ENCODE results near the gene GLCCI1.
A peak's percentile ranks its signal among the peaks of the same experiment; 100 is the strongest.
"Not testable (repeated sequence)": the region's sequence is repeated elsewhere in the genome, so short reads cannot be mapped to it uniquely, and the experiment has no call there.

Gene GLCCI1

DNA sequence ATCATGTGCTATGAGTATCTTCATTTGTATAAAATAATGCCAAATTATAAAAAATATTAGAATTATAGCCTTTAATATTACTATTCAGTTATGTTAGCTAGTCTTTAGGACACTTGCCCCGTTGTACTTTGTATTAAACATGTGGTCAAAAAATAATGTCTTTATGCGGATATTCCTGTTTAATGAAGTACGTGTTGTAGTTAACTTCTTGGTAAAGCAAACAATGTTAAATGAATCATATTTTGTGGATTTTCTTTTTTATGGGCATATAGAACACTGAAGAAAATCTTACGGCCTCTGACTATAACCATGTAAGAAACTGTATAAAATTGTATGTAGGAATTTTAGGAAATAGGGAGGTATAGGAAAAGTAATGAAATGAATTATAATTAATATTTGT lies 14.3 kb downstream of the GLCCI1 start:
- no peak for DNase-seq (ENCODE audit: low read depth in 1 of 2, low spot score in 1 of 2)
- in situ Hi-C loops (cut with HindIII; ENCODE audit: low pct_unique_long_range_greater_than_20kb, low sequenced_read_pairs): no loop called here

DNA sequence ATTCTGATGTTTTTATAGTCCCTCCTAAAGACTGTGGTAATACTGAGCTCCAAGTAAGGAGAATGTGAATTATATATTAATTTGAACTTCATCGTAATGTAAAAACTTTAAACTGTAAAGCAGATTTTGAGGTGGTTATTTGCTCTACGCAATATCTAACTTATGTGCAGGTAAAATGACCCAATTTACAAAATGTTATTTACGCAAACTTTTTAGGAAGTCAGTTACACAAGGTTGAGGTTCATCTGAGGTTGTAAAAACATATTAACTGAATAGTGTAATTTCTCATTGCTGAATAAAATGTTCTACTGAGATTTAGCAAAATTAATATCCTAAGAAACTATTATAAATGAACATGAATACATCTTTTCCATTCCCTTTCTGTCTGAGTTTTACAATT lies 15.8 kb downstream of the GLCCI1 start:
- no peak for DNase-seq (ENCODE audit: low read depth in 1 of 2, low spot score in 1 of 2)
- in situ Hi-C loops (cut with HindIII; ENCODE audit: low pct_unique_long_range_greater_than_20kb, low sequenced_read_pairs): no loop called here
- TF ChIP-seq JUND (IDR thresholded peaks at IDR 0.05; ENCODE audit: low read depth): no peak

More for the DNA sequence above, 14.3 kb downstream of the GLCCI1 start:
- no peak for TF ChIP-seq JUND (IDR thresholded peaks at IDR 0.05; ENCODE audit: low read depth)

DNA sequence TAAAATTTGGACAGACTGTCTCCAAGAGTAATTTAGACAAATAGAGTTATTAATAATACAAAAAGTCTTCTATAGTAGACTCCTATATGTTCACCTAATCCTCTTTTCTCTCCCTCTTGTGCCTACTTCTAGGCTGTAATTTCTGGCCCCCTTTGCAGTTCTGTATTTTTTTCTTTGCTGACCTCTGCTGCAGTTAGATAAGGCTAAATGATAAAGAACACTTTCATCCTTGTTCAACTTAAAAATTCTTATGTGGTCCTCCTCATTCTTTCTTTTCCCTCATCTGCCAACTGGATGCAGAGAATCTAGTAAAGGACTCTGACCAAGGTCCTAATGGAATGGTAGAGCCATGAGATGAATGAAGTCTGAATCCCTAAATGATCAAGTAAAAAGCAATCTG lies 20.1 kb downstream of the GLCCI1 start:
- no peak for DNase-seq (ENCODE audit: low read depth in 1 of 2, low spot score in 1 of 2)
- in situ Hi-C loops (cut with HindIII; ENCODE audit: low pct_unique_long_range_greater_than_20kb, low sequenced_read_pairs): no loop called here
- TF ChIP-seq JUND (IDR thresholded peaks at IDR 0.05; ENCODE audit: low read depth): no peak

DNA sequence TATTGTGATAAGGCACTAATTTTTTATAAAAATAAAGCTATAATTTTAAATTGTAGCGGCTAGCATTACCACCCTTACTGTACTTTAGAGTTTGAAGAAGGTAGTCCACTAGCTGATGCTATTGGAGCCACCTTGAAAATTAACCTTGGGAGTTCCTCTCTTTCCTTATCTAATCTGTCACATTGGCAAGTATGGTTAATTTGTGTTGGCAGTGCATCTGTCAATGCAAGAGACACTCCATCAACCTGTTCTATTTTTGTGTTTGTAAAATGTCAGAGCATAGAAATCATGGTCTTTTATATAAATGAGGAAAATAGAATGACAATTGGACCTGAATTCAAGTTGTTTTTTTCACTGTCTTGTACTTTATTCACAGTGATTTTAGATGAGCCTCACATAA lies 20.5 kb downstream of the GLCCI1 start:
- DNase-seq (ENCODE audit: low read depth in 1 of 2, low spot score in 1 of 2): no peak
- in situ Hi-C loops (cut with HindIII; ENCODE audit: low pct_unique_long_range_greater_than_20kb, low sequenced_read_pairs): no loop called here
- TF ChIP-seq JUND (IDR thresholded peaks at IDR 0.05; ENCODE audit: low read depth): no peak

DNA sequence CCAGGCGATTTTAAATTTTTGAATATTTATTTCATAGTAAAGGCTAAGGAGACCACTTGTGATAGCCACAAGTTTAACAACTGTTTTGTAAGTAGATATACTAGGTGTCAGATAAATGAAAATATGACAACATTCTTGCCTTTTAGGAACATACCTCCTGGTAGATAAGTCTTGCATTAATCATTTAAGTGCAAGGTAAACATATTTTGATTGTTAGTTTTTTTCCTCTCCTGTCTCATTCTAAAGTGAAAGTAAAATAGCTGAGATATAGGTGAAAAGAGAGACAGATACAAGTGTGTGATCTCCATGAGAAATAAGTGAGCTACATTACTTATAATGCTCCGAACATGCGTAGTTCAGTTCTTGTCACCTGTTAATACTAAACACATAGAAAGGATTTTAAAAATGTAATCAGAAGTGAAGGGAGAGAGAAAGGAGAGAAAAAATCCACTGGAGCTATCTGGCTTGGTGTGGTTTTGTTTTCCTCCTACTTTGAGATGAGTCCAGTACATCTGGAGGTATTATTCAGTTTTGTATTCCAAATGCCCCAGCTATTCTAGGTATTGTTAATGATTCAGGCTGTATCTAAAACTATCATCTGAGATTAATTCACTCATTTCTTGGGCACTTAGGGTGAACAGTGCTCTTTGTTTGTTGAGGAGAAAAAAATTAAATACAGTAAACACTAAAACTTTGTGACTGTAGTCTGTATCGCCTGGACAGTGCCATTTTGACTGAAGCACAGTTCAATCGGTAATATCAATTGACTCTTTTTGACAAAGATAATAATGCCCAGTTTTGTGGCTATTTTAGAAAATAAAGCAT lies 21.2 kb downstream of the GLCCI1 start:
- no peak for DNase-seq (ENCODE audit: low read depth in 1 of 2, low spot score in 1 of 2)
- in situ Hi-C loops (cut with HindIII; ENCODE audit: low pct_unique_long_range_greater_than_20kb, low sequenced_read_pairs): no loop called here
- no peak for TF ChIP-seq JUND (IDR thresholded peaks at IDR 0.05; ENCODE audit: low read depth)

DNA sequence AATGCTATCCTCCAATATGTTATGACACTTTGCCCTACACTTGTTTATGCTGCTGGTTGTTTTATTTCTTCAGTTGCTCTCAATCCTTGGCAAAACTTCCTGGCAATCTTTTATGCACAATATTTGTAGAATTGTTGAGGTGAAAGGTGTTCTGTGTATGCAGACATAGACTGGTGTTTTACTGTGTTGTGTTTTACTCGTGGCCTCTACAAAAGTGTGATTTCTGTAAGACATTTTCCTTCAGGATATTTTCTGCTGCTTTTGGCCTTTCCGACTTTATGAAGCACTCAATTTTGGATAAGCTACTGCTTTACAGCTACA lies 21.8 kb downstream of the GLCCI1 start:
- no peak for TF ChIP-seq JUND (IDR thresholded peaks at IDR 0.05; ENCODE audit: low read depth)
- in situ Hi-C loops (cut with HindIII; ENCODE audit: low pct_unique_long_range_greater_than_20kb, low sequenced_read_pairs): no loop called here
- DNase-seq (ENCODE audit: low read depth in 1 of 2, low spot score in 1 of 2): no peak

DNA sequence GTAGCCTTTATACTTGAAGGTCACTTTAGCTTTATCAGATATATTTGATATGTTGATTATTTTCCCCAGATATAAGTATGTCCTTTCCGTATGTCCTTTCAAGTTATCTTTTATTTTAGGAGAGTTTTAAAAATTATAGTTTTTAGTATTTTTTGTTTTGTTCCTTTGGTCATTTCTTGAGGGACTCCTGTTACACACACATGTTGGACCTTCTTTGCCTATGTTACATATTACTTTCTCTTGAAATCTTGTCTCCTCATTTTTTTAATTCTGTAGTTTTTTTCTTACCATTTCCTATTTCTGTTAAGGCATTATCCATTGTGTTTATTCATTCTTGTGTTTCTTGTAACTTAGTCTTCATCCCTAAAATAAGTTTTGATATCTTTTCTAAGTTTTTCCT lies 23.9 kb downstream of the GLCCI1 start:
- in situ Hi-C loops (cut with HindIII; ENCODE audit: low pct_unique_long_range_greater_than_20kb, low sequenced_read_pairs): no loop called here
- no peak for DNase-seq (ENCODE audit: low read depth in 1 of 2, low spot score in 1 of 2)

DNA sequence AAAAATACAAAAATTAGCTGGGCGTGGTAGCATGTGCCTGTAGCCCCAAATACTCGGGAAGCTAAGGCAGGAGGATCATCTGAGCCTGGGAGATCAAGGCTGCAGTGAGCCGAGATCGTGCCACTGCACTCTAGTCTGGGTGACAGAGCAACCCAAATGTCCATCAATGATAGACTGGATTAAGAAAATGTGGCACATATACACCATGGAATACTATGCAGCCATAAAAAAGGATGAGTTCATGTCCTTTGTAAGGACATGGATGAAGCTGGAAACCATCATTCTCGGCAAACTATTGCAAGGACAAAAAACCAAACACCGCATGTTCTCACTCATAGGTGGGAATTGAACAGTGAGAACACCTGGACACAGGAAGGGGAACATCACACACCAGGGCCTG lies 26.8 kb downstream of the GLCCI1 start:
- in situ Hi-C loops (cut with HindIII; ENCODE audit: low pct_unique_long_range_greater_than_20kb, low sequenced_read_pairs): not testable (repeated sequence)

More for the DNA sequence above, 23.9 kb downstream of the GLCCI1 start:
- no peak for TF ChIP-seq JUND (IDR thresholded peaks at IDR 0.05; ENCODE audit: low read depth)

DNA sequence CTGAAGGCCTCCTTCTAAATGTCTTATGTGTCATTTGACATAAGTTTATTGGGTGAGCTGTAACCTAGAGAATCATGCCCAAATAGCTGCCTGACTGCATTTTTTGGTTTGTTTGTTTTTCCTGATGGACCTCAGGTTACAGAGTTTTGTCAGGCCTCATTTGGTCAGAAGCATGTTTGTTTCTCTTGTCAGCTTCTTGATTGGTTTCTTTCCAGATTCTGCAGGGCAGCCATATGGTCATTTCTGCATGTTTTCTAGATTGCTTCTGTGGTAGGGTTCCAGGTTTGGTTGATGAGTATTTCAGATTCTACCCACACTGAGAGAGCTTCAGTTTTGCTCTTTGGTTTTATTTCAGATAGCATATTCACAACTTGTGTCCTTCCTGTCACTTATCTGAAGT lies 28.0 kb downstream of the GLCCI1 start:
- peak; percentile 73 for TF ChIP-seq JUND (IDR thresholded peaks at IDR 0.05; ENCODE audit: low read depth)
- DNase-seq (ENCODE audit: low read depth in 1 of 2, low spot score in 1 of 2): peak; percentile 43 to 98

More for the DNA sequence above, 26.8 kb downstream of the GLCCI1 start:
- not testable (repeated sequence) for DNase-seq (ENCODE audit: low read depth in 1 of 2, low spot score in 1 of 2)

DNA sequence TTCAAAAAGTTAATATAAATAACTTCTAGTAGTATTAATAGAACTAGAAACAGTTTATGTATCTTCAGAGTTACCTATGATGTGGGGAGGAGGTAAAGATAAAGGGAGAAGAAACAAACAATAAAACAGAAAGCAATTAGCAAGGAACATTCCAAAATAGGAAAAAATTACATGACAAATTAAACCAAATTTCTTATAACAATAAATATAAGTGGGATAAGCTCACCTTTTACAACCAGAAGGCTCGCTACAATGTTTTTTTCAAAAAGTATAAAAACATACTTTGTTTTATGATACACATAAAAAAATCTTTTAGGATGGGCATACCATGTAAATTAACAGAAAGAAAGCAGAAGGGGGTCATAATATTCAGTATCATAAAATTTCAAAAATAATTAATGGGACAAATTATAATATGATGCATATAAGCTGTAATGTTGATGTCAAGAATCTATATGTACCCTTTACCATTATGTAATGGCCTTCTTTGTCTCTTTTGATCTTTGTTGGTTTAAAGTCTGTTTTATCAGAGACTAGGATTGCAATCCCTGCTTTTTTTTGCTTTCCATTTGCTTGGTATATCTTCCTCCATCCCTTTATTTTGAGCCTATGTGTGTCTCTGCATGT lies 31.8 kb downstream of the GLCCI1 start:
- in situ Hi-C loops (cut with HindIII; ENCODE audit: low pct_unique_long_range_greater_than_20kb, low sequenced_read_pairs): no loop called here

More for the DNA sequence above, 28.0 kb downstream of the GLCCI1 start:
- in situ Hi-C loops (cut with HindIII; ENCODE audit: low pct_unique_long_range_greater_than_20kb, low sequenced_read_pairs): no loop called here

DNA sequence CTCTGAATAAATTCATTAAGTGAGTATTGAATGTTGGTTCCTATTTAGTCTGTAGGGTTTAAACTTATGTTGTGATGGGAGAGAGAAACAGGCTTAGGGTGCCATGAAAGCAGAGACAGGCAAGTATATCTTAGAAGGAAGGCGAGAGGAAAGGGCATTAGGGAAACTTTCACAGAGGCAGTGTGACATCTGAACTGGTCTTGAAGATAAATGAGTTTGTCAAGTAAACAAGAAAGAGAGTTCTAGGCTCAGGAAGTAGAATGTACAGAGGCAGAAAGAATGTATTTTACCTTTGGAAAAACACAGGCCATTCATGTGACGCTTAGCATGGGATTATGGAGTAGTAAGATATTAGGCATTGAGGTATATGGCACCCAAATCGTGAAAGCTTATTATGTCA lies 34.5 kb downstream of the GLCCI1 start:
- DNase-seq (ENCODE audit: low read depth in 1 of 2, low spot score in 1 of 2): peak in 1 of 2 experiments; percentile 24
- in situ Hi-C loops (cut with HindIII; ENCODE audit: low pct_unique_long_range_greater_than_20kb, low sequenced_read_pairs): no loop called here
- no peak for TF ChIP-seq JUND (IDR thresholded peaks at IDR 0.05; ENCODE audit: low read depth)

More for the DNA sequence above, 31.8 kb downstream of the GLCCI1 start:
- DNase-seq (ENCODE audit: low read depth in 1 of 2, low spot score in 1 of 2): no peak
- no peak for TF ChIP-seq JUND (IDR thresholded peaks at IDR 0.05; ENCODE audit: low read depth)

DNA sequence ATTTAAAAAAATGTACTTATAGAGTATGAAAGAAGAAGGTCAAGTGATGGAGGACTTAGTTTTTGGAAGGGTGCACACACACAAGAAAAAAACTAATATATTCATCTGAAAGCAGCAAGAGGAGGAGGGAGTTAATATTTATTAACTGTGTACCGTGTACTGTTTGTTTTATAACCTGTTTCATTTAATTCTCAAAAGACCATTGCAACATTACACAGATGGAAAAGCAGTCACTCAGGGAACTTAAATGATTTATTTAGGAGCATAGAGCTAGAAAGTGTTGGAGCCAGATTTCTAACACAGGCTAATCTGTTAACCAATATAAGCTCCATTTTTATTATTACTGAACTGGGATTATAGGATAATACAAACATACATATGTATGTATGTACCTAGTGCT lies 36.7 kb downstream of the GLCCI1 start:
- no peak for DNase-seq (ENCODE audit: low read depth in 1 of 2, low spot score in 1 of 2)
- no peak for TF ChIP-seq JUND (IDR thresholded peaks at IDR 0.05; ENCODE audit: low read depth)
- in situ Hi-C loops (cut with HindIII; ENCODE audit: low pct_unique_long_range_greater_than_20kb, low sequenced_read_pairs): no loop called here

DNA sequence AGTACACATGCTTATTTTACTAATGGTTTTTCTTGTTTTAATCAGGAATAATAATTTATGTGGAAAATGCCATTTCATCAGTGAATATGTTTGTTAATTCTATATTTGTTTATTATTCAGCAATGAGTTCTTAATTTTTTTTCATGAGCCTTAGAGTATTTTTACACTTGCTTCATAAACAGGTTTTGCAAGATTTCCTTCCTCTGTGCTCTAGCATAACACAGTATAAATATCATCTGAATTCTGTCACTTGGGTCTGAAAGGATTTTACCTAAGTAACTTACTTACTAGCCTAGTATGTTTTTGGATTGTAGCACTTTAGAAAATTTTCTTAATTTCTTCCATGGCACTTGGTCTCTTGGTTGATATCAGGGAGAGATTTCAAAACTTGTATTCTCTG lies 45.8 kb downstream of the GLCCI1 start:
- in situ Hi-C loops (cut with HindIII; ENCODE audit: low pct_unique_long_range_greater_than_20kb, low sequenced_read_pairs): no loop called here
- TF ChIP-seq JUND (IDR thresholded peaks at IDR 0.05; ENCODE audit: low read depth): no peak
- peak; percentile 25 to 53 for DNase-seq (ENCODE audit: low read depth in 1 of 2, low spot score in 1 of 2)
